GM12875 (cell line): ENCODE measurements around the gene SHMT2.
"Not testable (repeated sequence)": the region's sequence is repeated elsewhere in the genome, so short reads cannot be mapped to it uniquely, and the experiment has no call there.

Source experiments
- H3K4me3 ChIP-seq: one replicate; pipeline ENCODE4 v1.5.1; 2011; ENCODE audit warnings: low read depth, low read length, control low read depth
- TF ChIP-seq, protein P1 (sequence below): IDR thresholded peaks from 2 replicates; pipeline ENCODE4 v1.5.1; 2011; ENCODE audit warnings: low read depth, mild to moderate bottlenecking, control low read depth, inconsistent platforms, low read length, moderate library complexity, borderline replicate concordance; ENCODE audit not compliant: insufficient read depth

SHMT2 gene

DNA sequence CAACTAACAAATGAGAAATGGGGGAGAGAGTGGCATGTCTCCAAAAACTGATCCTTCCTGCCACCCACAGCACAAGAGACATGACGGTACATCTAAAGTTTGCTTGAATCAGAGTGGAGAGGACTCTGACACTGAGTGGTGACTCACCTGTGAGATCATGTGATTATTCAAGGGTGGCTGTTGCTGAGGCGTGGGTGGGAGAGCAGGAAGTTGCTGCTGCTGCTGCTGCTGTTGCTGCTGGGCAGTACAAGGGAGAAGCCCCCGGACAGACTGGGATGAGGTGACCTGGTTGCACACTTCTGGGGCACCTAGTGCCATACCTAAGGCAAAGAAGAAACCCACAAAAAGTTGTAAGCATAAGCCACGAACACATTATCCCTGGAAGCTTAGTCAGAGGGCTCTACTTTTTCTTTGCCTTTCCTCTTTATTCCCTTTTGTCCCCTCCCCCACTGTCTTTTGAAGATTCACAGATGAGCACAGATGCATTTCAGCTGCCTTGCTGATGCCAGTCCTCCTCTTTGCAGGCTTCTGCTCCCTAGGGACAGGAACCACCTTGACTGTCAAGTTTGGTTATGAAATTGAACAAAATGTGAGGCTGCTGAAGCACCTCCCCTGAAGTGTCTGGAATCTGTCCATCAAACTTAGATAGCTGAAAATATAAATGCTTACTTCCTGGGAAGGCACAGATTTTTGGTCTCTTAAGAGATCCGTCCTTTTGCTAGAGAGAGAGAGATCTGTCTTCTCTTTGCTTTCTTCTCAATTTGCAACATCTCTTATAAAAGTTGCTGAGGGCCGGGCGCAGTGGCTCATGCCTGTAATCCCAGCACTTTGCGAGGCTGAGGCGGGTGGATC is 50.9 kb downstream of the SHMT2 start:
- H3K4me3 ChIP-seq: no peak overlapping the region
- TF ChIP-seq, protein P1, sequence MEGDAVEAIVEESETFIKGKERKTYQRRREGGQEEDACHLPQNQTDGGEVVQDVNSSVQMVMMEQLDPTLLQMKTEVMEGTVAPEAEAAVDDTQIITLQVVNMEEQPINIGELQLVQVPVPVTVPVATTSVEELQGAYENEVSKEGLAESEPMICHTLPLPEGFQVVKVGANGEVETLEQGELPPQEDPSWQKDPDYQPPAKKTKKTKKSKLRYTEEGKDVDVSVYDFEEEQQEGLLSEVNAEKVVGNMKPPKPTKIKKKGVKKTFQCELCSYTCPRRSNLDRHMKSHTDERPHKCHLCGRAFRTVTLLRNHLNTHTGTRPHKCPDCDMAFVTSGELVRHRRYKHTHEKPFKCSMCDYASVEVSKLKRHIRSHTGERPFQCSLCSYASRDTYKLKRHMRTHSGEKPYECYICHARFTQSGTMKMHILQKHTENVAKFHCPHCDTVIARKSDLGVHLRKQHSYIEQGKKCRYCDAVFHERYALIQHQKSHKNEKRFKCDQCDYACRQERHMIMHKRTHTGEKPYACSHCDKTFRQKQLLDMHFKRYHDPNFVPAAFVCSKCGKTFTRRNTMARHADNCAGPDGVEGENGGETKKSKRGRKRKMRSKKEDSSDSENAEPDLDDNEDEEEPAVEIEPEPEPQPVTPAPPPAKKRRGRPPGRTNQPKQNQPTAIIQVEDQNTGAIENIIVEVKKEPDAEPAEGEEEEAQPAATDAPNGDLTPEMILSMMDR: no peak

DNA sequence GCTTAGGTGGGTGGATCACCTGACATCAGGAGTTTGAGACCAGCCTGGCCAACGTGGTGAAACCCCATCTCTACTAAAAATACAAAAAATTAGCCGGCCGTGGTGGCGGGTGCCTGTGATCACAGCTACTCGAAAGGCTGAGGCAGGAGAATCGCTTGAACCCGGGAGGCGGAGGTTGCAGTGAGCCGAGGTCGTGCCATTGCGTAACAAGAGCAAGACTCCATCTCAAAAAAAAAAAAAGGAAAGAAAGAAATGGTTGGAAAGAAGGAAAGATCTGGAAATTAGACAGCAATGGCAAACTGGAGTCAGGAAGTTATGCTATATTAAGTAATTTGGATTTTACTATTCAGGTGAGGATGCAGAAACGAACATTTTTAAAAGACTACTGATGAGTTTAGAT is 52.6 kb downstream of the SHMT2 start:
- not testable (repeated sequence) for H3K4me3 ChIP-seq
